HCT116 (cell line): ENCODE data around the gene CBFA2T2. TPM values are rescaled to one million over a fixed set of nuclear protein-coding genes. Genes with fewer than 3 reads are reported as not detected.

Experiments used
- ATAC-seq: fragments of 200-7000 bp; cut with Tn5 transposase; 2 replicates; pipeline ENCODE4 v1.9.1; 2020; ENCODE audit warnings: mild to moderate bottlenecking, moderate library complexity
- BruUV-seq: library from RNA; stranded (reverse); fragments of 400-500 nt; replicated peaks from 2 replicates; lab custom pipeline; 2021; lab: Mats Ljungman, UMichigan
- CTCF ChIA-PET: fragments of 300-600 bp; sonication (Branson Sonifier 250); formaldehyde crosslinking; loops from one replicate; lab custom pipeline; 2021; ENCODE audit warnings: antibody characterized with exemption; lab: Charles Lee
- POLR2A ChIA-PET: fragments of 300-600, 350-600 bp; sonication (Branson Sonifier 250); formaldehyde crosslinking; loops from one replicate; lab custom pipeline; 2021; ENCODE audit warnings: antibody characterized with exemption; lab: Charles Lee
- RAD21 ChIA-PET, 2 experiments: fragments of 300-600 bp; sonication (Branson Sonifier 250); formaldehyde crosslinking; loops; one replicate each; lab custom pipeline; 2023; ENCODE audit warnings: low total read pairs in 2 of 2; ENCODE audit not compliant: uncharacterized antibody in 2 of 2, unreplicated experiment in 2 of 2, low non-redundant PET in 1 of 2; lab: Charles Lee
- DNase-seq: peaks from one replicate; pipeline ENCODE4 v3.0.0-alpha.2; 2010; ENCODE audit warnings: low read depth, low spot score
- H2AFZ ChIP-seq: fragments of 200-600 bp; shearing (Covaris generic), sonication (generic); 2 replicates; pipeline ENCODE4 v1.6.1; 2017; ENCODE audit warnings: low read depth, mixed run types, mixed read lengths, antibody characterized with exemption, low read length; ENCODE audit not compliant: poor library complexity, severe bottlenecking
- H3K27ac ChIP-seq: 2 replicates; pipeline ENCODE4 v1.5.1; 2012; ENCODE audit warnings: low read depth, low read length
- H3K27me3 ChIP-seq: fragments of 200-600 bp; sonication (generic); 2 replicates; pipeline ENCODE4 v1.6.1; 2016; ENCODE audit warnings: mixed run types, low read length, mixed read lengths; ENCODE audit not compliant: insufficient read depth
- H3K36me3 ChIP-seq, 2 experiments: fragments of 200-500 bp in 1 of 2; fragments of 200-600 bp in 1 of 2; sonication (Bioruptor generic) in 1 of 2; sonication (generic) in 1 of 2; 2 replicates each; pipeline versions ENCODE4 v1.5.1 to v1.6.1; 2014 to 2016; ENCODE audit warnings: low read length in 2 of 2, inconsistent platforms in 1 of 2, mixed read lengths in 1 of 2, mixed run types in 1 of 2; ENCODE audit not compliant: insufficient read depth in 2 of 2, control insufficient read depth in 1 of 2
- H3K4me1 ChIP-seq, 2 experiments: fragments of 200-600 bp in 1 of 2; sonication (generic) in 1 of 2; 2 replicates each; pipeline versions ENCODE4 v1.5.1 to v1.6.1; 2012 to 2017; ENCODE audit warnings: low read length in 2 of 2, inconsistent platforms in 1 of 2, mild to moderate bottlenecking in 1 of 2, mixed read lengths in 1 of 2, mixed run types in 1 of 2, moderate library complexity in 1 of 2; ENCODE audit not compliant: insufficient read depth in 2 of 2, control insufficient read depth in 1 of 2
- H3K4me2 ChIP-seq: fragments of 200-600 bp; sonication (generic); 2 replicates; pipeline ENCODE4 v1.6.1; 2017; ENCODE audit warnings: mixed run types, low read length, mixed read lengths
- H3K4me3 ChIP-seq, 2 experiments: fragments of 200-600 bp in 1 of 2; sonication (generic) in 1 of 2; replicated peaks in 1 of 2; 2 replicates each; pipeline ENCODE4 v1.5.1; 2011 to 2016; ENCODE audit warnings: low read length in 2 of 2, control low read depth in 1 of 2, low read depth in 1 of 2, mild to moderate bottlenecking in 1 of 2, mixed read lengths in 1 of 2, mixed run types in 1 of 2
- H3K79me2 ChIP-seq: fragments of 200-600 bp; sonication (generic); 2 replicates; pipeline ENCODE4 v1.6.1; 2017; ENCODE audit warnings: mild to moderate bottlenecking, mixed run types, low read length, moderate library complexity, mixed read lengths; ENCODE audit not compliant: insufficient read depth
- H3K9ac ChIP-seq: fragments of 200-600 bp; sonication (generic); 2 replicates; pipeline ENCODE4 v1.6.1; 2016; ENCODE audit warnings: low read length, mixed read lengths
- H3K9me2 ChIP-seq: fragments of 200-600 bp; sonication (generic), shearing (Covaris generic); 2 replicates; pipeline ENCODE4 v1.6.1; 2017; ENCODE audit warnings: mixed run types, mild to moderate bottlenecking, moderate library complexity; ENCODE audit not compliant: insufficient read depth
- H3K9me3 ChIP-seq, 2 experiments: fragments of 200-500 bp in 1 of 2; fragments of 200-600 bp in 1 of 2; sonication (Bioruptor generic) in 1 of 2; sonication (generic) in 1 of 2; 2 replicates each; pipeline ENCODE4 v1.6.1; 2014 to 2017; ENCODE audit warnings: low read length in 2 of 2, mixed read lengths in 2 of 2, inconsistent platforms in 1 of 2, low read depth in 1 of 2, mild to moderate bottlenecking in 1 of 2, mixed run types in 1 of 2, moderate library complexity in 1 of 2; ENCODE audit not compliant: control insufficient read depth in 1 of 2, insufficient read depth in 1 of 2
- H4K20me1 ChIP-seq: fragments of 200-600 bp; sonication (generic), shearing (Covaris generic); 2 replicates; pipeline ENCODE4 v1.6.1; 2017; ENCODE audit warnings: mixed run types, mild to moderate bottlenecking, moderate library complexity; ENCODE audit not compliant: insufficient read depth
- CBX3 ChIP-seq: IDR thresholded peaks from 2 replicates; pipeline ENCODE4 v1.6.1; 2012; ENCODE audit warnings: low read depth
- EGR1 ChIP-seq: IDR thresholded peaks from 2 replicates; pipeline ENCODE4 v1.6.1; 2012; ENCODE audit warnings: low read depth
- ELF1 ChIP-seq: IDR thresholded peaks from 2 replicates; pipeline ENCODE4 v1.6.1; 2012; ENCODE audit warnings: low read depth, borderline replicate concordance
- EZH2phosphoT487 ChIP-seq: fragments of 200-600 bp; IDR thresholded peaks from 2 replicates; pipeline ENCODE4 v1.6.1; 2018; ENCODE audit warnings: antibody characterized with exemption, borderline replicate concordance
- FOSL1 ChIP-seq: IDR thresholded peaks from 2 replicates; pipeline ENCODE4 v1.6.1; 2012; ENCODE audit warnings: low read depth
- JUND ChIP-seq: IDR thresholded peaks from 2 replicates; pipeline ENCODE4 v1.6.1; 2012
- MAX ChIP-seq: IDR thresholded peaks from 2 replicates; pipeline ENCODE4 v1.6.1; 2012
- POLR2A ChIP-seq: IDR thresholded peaks from 2 replicates; pipeline ENCODE4 v1.7.0; 2011; ENCODE audit warnings: borderline replicate concordance; ENCODE audit not compliant: insufficient read depth, insufficient read length; ENCODE audit errors: extremely low read depth
- POLR2AphosphoS5 ChIP-seq: IDR thresholded peaks from 2 replicates; pipeline ENCODE4 v1.6.1; 2011; ENCODE audit warnings: mild to moderate bottlenecking, low read depth, low read length, moderate library complexity
- RAD21 ChIP-seq: IDR thresholded peaks from 2 replicates; pipeline ENCODE4 v1.6.1; 2012; ENCODE audit warnings: low read depth, mild to moderate bottlenecking
- REST ChIP-seq: IDR thresholded peaks from 2 replicates; pipeline ENCODE4 v1.6.1; 2012; ENCODE audit warnings: low read depth
- SP1 ChIP-seq: IDR thresholded peaks from 2 replicates; pipeline ENCODE4 v1.6.1; 2012; ENCODE audit warnings: low read depth
- SRF ChIP-seq: IDR thresholded peaks from 2 replicates; pipeline ENCODE4 v1.6.1; 2012; ENCODE audit warnings: low read depth
- TCF7L2 ChIP-seq: IDR thresholded peaks from 2 replicates; pipeline ENCODE4 v1.7.0; 2011; ENCODE audit warnings: borderline replicate concordance, inconsistent platforms; ENCODE audit not compliant: insufficient read depth, insufficient read length; ENCODE audit errors: extremely low read depth
- YY1 ChIP-seq: IDR thresholded peaks from 2 replicates; pipeline ENCODE4 v1.6.1; 2011; ENCODE audit warnings: low read length, low read depth, moderate library complexity, mild to moderate bottlenecking; ENCODE audit not compliant: insufficient replicate concordance; ENCODE audit errors: extremely low read depth
- ZNF274 ChIP-seq: fragments of 200-500 bp; sonication (Bioruptor generic); IDR thresholded peaks from 2 replicates; pipeline ENCODE4 v1.6.1; 2014; ENCODE audit warnings: mild to moderate bottlenecking, low read depth, low read length, inconsistent platforms
- intact Hi-C: fragments of 100-400 bp; cut with micrococcal nuclease; formaldehyde crosslinking; loops from 2 replicates; pipeline ENCODE4 v1.10.0; 2022
- total RNA-seq: library from RNA; stranded (reverse); gene quantifications from one replicate; pipeline ENCODE4 v1.2.1, GENCODE V29; 2021; ENCODE audit not compliant: unreplicated experiment
- TF ChIP-seq, protein P1 (sequence below): IDR thresholded peaks from 2 replicates; pipeline ENCODE4 v1.6.1; 2012
- TF ChIP-seq, protein P2 (sequence below): IDR thresholded peaks from 2 replicates; pipeline ENCODE4 v1.6.1; 2011; ENCODE audit warnings: mild to moderate bottlenecking, low read length, moderate library complexity; ENCODE audit not compliant: insufficient replicate concordance; ENCODE audit errors: extremely low read depth
- TF ChIP-seq, protein P3 (sequence below), 3 experiments: fragments of 200-600 bp in 1 of 3; sonication (generic) in 1 of 3; IDR thresholded peaks in 2 of 3; conservative IDR thresholded peaks in 1 of 3; 2 replicates each; pipeline ENCODE4 v1.5.1; 2012 to 2017; ENCODE audit warnings: low read depth in 2 of 3, low read length in 2 of 3, antibody characterized with exemption in 1 of 3, borderline replicate concordance in 1 of 3, control low read depth in 1 of 3, mild to moderate bottlenecking in 1 of 3, mixed read lengths in 1 of 3, mixed run types in 1 of 3, moderate library complexity in 1 of 3; ENCODE audit not compliant: insufficient read depth in 1 of 3

The CBFA2T2 gene
- total RNA-seq, 1 experiment from 2014 or later: 8.0 TPM

GRCh38 chr20:33472868-33473435, 16.9 kb upstream of the CBFA2T2 start:
- ChIA-PET POLR2A (interaction anchor here (1.6 kb wide), 1 partner anchor 17 kb away, joined by 3 read pairs; the partner anchor contains the start of gene CBFA2T2), RAD21 (no interaction called here), CTCF (no interaction called here)
- DNase-seq: no peak
- BruUV-seq: no TSS peak
- Histone ChIP-seq H3K9ac (no peak overlapping the region), H3K4me1 (no peaks in the 10 kb centered on the region), H3K27ac (no peak overlapping the region), H3K9me3 (no peaks in the 10 kb centered on the region), H4K20me1 (no peaks in the 10 kb centered on the region), H3K36me3 (no peaks in the 10 kb centered on the region), H3K4me2 (no peak overlapping the region), H3K79me2 (no peaks in the 10 kb centered on the region), H3K27me3 (no peaks in the 10 kb centered on the region), H3K4me3 (no peak overlapping the region), H3K9me2 (no peaks in the 10 kb centered on the region), H2AFZ (no peak overlapping the region)
- intact Hi-C loops: no loop called here
- TF ChIP-seq FOSL1 (no peak), EZH2phosphoT487 (no peak), MAX (no peak), POLR2AphosphoS5 (no peak), POLR2A (no peak), JUND (no peak), TCF7L2 (no peak), REST (no peak), CBX3 (no peak), SRF (no peak), ZNF274 (no peak), EGR1 (no peak), YY1 (no peak), ELF1 (no peak), RAD21 (no peak), SP1 (no peak)
- TF ChIP-seq, protein P1, sequence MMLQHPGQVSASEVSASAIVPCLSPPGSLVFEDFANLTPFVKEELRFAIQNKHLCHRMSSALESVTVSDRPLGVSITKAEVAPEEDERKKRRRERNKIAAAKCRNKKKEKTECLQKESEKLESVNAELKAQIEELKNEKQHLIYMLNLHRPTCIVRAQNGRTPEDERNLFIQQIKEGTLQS: no peak
- TF ChIP-seq, protein P2, sequence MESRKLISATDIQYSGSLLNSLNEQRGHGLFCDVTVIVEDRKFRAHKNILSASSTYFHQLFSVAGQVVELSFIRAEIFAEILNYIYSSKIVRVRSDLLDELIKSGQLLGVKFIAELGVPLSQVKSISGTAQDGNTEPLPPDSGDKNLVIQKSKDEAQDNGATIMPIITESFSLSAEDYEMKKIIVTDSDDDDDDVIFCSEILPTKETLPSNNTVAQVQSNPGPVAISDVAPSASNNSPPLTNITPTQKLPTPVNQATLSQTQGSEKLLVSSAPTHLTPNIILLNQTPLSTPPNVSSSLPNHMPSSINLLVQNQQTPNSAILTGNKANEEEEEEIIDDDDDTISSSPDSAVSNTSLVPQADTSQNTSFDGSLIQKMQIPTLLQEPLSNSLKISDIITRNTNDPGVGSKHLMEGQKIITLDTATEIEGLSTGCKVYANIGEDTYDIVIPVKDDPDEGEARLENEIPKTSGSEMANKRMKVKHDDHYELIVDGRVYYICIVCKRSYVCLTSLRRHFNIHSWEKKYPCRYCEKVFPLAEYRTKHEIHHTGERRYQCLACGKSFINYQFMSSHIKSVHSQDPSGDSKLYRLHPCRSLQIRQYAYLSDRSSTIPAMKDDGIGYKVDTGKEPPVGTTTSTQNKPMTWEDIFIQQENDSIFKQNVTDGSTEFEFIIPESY: no peak
- TF ChIP-seq, protein P3, sequence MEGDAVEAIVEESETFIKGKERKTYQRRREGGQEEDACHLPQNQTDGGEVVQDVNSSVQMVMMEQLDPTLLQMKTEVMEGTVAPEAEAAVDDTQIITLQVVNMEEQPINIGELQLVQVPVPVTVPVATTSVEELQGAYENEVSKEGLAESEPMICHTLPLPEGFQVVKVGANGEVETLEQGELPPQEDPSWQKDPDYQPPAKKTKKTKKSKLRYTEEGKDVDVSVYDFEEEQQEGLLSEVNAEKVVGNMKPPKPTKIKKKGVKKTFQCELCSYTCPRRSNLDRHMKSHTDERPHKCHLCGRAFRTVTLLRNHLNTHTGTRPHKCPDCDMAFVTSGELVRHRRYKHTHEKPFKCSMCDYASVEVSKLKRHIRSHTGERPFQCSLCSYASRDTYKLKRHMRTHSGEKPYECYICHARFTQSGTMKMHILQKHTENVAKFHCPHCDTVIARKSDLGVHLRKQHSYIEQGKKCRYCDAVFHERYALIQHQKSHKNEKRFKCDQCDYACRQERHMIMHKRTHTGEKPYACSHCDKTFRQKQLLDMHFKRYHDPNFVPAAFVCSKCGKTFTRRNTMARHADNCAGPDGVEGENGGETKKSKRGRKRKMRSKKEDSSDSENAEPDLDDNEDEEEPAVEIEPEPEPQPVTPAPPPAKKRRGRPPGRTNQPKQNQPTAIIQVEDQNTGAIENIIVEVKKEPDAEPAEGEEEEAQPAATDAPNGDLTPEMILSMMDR (IDR thresholded peaks at IDR 0.05 in 2 of 3, conservative IDR thresholded peaks at IDR 0.05 in 1 of 3; ENCODE audit: borderline replicate concordance in 1 of 3, insufficient read depth in 1 of 3, low read depth in 2 of 3, low read length in 2 of 3): no peak
- ATAC-seq: no peak
